ENCODE measurements around the gene TMEM117.

DNA sequence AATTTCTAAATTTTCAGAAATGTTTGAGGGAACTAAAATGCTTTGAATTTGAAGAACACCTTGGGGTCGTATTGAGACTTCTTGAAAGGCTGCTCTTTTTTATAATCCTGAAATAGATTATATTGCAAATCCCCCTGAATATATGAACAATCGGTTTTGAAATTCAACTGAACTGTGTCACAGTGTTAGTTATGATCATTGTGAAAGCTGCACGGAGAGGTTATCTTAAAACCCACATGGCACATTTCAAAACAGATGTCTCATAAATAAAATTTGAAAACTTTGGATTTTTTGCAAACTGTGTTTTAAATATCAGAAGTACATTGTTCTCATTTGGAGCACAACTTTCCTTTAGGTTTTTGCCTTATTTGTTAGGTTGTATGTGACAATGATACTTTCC lies 218.4 kb downstream of the TMEM117 start:
- TF ChIP-seq, protein P1, sequence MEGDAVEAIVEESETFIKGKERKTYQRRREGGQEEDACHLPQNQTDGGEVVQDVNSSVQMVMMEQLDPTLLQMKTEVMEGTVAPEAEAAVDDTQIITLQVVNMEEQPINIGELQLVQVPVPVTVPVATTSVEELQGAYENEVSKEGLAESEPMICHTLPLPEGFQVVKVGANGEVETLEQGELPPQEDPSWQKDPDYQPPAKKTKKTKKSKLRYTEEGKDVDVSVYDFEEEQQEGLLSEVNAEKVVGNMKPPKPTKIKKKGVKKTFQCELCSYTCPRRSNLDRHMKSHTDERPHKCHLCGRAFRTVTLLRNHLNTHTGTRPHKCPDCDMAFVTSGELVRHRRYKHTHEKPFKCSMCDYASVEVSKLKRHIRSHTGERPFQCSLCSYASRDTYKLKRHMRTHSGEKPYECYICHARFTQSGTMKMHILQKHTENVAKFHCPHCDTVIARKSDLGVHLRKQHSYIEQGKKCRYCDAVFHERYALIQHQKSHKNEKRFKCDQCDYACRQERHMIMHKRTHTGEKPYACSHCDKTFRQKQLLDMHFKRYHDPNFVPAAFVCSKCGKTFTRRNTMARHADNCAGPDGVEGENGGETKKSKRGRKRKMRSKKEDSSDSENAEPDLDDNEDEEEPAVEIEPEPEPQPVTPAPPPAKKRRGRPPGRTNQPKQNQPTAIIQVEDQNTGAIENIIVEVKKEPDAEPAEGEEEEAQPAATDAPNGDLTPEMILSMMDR (IDR thresholded peaks at IDR 0.05; ENCODE audit: insufficient read depth, low read depth, low read length): no peak
- no peak for TF ChIP-seq EZH2 (IDR thresholded peaks at IDR 0.05; ENCODE audit: insufficient read depth, low read length)
